GM21367 (cell line): ENCODE measurements around the gene CHD9.
A peak's percentile ranks its signal among the peaks of the same experiment; 100 is the strongest.
"Not testable (repeated sequence)": the region's sequence is repeated elsewhere in the genome, so short reads cannot be mapped to it uniquely, and the experiment has no call there.

Source experiments
- ATAC-seq: cut with Tn5 transposase; IDR thresholded peaks from one replicate; pipeline ENCODE4 v1.9.1; 2021; ENCODE audit not compliant: unreplicated experiment

The CHD9 gene

DNA sequence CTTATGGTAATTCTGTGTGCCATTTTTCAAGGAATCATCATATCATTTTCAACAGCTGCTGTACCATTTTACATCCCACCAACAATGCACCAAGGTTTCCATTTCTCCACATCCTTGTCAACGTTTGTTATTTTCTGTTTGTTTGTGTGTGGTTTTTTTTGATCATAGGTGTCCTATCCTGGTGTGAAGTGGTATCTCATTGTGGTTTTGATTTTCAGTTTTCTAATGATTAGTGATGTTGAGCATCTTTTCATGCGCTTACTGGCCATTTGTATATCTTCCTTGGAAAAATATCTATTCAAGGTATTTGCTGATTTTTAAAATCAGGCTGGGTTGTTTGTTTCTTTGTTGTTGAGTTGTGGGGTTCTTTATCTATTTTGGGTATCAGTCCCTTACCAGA lies 15.0 kb downstream of the CHD9 start:
- no peak for ATAC-seq

DNA sequence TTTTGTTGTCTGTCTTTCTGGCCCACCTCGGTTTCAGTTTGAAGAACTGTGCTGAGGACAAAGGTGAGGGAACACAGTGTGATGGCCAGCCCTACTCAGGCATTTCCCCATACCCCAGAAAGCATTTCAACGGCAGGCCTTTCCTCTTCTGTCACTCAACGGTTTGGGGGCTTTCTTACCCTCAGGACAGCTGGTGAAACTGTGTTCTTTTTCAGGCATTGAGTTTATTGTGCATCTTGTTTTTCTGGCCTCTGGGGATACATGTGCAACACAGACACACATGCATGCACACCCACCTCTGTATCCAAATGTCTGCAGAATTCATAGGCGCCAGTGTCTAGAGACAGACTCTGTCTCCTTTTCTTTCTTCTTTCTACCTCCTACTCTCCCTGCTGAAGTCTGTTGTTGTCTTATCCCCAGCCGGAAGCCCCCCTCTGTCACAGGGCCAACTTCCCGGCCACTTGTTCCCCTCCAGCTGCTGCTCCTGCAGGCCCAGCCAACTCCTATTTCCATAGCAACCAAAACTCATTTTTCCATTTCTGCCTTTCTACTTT lies 17.0 kb downstream of the CHD9 start:
- ATAC-seq, result peak; percentile 48

DNA sequence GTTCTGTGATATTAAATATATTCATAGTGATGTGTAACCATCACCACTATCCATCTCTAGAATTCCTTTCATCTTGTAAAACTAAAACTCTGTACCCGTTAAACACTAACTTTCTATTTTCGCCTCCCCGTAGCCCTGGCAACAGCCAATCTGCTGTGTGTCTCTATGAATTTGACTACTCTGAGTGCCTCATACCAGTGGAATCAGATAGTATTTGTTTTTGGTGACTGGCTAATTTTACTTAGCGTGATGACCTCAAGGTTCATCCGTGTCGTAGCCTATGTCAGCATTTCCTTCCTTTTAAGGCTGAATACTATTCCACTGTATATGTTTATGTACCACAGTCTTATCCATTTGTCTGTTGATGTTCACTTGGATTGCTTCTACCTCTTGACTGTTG lies 18.2 kb downstream of the CHD9 start:
- no peak for ATAC-seq

DNA sequence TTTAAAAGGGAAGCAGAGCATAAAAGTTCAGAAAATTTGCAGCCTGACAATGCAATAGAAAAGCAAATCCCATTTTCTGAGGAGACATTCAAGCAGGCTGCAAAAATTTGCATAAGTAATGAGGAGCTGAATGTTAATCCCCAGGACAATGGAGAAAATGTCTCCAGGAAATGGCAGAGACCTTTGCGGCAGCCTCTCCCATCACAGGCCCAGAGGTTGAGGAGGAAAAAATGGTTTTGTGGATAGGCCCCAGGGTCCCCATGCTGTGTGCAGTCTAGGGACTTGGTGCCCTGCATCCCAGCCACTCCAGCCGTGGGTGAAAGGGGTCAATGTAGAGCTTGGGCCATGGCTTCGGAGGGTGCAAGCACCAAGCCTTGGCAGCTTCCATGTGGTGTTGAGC lies 19.5 kb downstream of the CHD9 start:
- ATAC-seq, result not testable (repeated sequence)

DNA sequence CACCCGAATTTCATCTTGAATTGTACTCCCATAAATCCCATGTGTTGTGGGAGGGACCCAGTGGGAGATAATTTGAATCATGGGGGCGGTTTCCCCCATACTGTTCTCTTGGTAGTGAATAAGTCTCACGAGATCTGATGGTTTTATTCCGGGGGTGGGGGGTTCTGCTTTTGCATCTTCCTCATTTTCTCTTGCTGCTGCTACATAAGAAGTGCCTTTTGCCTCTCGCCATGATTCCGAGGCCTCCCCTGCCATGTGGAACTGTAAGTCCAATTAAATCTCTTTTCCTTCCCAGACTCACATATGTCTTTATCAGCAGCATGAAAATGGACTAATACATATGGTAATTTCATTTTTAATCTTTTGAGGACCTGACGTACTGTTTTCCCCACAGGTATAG lies 20.7 kb downstream of the CHD9 start:
- ATAC-seq, result not testable (repeated sequence)

DNA sequence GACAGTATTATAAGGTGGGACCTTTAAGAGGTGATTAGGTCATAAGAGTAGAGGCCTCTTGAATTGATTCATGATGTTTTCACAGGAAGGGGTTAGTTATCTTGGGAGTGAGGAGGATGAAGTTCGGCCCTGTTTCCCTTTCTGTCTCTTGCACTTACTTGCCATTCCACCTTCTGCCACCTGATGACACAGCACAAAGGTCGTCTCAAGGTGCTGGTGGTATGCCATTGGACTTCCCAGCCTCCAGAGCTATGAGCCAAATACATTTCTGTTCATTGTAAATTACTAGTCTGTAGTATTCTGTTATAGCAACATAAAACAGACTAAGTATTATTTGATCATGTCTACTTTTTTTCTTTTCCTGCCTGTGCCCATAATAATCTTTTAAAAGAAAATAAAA lies 23.5 kb downstream of the CHD9 start:
- no peak for ATAC-seq

DNA sequence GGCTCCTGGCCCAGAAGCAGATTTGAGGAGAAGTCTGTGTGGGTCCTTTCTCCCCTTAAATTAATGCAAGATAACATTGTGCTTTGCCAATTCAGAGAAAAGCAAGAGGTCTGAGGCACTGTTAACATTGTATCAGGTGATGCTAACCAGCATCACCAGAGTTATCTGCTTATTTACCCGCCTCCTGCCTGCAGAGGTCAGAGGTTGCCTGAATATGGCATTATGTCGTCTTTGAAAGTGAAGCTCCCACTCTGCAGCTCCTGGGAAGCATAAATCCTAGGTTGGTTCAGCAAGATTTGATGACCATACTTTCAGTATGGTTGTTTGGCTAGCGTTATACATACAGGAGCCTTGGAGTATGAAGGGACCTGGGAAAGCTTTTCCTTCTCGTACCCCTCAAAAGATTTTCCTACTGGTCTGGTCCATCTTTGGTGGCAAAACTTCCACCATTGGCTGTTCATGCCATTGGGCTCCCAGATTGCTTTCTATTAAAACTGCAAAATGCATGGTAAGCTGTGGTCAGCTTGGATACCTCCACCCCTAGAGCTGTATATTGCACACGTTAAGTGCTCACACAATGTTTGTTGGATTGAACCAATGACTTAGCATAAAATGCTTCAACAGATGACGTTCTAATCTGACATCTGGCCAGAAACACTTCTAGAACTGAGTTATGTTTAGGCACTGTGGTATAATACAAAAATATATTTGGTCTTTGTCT lies 24.1 kb downstream of the CHD9 start:
- no peak for ATAC-seq

DNA sequence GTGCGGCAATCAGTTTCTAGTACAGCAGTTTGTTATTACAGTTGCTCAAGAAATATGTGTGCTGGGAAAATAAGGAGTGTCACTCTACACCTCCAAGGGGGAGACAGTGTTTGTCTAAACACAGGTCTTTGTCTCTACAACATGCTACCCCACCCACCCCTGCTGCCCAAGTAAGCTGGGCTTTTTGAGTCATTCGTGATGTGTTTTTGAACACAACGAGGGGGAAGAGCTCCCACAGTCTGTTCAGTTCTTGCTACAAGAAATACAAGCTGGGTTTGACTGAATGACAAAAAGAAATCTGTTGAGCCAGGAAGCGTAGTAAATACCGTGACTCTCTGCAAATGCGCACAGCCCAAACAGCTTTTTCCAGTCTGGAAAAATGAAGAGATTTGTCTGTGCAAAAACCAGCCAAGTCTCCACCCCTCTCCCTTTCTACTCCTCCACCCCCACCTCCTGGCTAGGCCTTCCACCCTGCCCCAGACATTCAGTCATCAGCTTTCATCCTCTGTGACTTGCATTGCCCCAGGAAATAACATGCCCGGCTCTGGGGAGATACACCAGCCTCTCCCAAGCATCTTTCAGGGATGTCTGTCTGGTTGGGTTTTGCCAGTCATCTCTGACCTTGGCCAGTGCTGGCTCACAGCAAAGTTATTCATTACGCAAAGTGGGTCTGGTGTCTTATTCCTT lies 25.7 kb downstream of the CHD9 start:
- no peak for ATAC-seq

DNA sequence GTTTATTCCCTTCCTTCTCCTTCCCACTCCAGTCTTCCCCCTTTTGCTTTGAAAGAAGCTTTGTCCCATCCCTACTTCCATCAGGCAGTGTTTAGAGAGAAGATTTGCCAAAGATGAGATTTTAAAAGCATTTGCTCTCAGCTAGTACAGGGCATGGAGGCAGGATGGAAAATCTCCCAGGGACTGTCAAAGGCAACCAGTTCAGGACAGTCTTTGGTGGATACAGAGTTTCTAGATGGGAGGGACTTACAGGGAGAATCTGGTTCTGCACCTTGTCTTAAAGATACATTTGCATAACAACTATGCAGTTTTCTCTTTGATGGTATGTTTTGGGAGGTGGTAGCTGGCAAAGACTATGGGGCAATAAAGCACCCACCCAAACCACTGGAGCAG lies 26.2 kb downstream of the CHD9 start:
- no peak for ATAC-seq

DNA sequence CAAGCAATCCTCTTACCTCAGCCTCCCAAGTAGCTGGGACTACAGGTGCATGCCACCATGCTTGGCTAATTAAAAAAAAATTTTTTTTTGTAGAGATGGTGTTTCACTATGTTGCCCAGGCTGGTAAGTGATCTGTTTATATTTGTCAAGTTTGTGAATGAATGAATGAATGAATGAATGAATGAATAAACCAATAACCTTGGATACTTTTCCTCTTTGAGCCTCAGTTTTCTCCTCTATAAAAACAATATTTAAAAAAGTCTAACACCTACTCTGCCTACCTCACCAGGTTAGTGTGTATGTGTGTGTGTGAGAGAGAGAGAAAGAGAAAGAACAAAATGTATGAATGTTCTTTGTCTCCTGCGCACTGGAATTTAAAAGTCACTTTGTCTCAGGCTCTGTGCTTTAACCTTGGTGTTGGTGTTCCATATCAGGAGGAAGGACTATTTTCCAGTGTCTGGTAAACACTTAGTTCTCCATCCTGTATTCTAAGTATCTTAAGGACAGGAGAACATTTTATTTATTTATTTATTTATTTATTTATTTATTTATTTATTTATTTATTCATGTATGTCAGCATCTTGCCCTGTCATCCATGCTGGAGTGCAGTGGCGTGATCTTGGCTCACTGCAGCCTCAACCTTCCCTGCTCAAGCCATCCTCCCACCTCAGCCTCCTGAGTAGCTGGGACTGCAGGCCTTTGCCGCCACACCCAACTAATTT lies 27.1 kb downstream of the CHD9 start:
- no peak for ATAC-seq

DNA sequence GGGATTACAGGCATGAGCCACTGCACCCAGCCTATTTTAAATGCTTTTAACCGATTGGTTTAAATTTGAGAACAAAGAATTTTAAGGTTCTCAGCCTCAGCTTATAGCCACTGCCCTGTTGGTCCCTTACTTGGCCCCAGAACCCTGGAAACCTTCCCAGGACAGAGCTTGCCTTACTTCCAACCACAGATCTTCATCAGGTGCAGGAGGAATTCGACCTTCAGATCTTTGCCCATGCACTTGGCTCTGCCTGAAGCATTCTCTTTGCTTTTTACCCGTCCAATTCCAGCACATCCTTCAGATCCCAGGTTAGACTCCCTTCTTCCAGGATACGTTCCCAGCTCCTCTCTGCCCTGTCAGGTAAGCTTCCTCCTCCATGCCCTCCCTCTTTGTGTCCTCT lies 27.7 kb downstream of the CHD9 start:
- no peak for ATAC-seq

DNA sequence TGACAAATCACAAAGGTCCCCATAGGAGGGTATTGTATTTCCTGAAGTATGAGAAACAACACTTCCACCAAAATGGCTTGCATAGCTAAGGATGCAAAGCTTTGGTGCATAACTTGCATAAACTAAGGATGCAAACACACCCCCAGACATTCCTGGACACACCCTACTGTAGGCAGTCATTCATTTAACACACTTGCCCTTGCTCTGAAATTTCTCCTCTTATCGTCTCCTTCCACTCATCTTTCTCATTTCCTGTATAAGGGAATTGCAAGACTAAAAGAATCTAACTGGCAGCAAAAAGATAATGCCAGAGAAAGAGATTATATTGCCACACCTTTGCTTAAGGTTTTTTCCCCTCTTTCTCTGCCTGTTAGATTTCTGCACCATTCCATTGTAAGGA lies 28.3 kb downstream of the CHD9 start:
- ATAC-seq, result no peak

DNA sequence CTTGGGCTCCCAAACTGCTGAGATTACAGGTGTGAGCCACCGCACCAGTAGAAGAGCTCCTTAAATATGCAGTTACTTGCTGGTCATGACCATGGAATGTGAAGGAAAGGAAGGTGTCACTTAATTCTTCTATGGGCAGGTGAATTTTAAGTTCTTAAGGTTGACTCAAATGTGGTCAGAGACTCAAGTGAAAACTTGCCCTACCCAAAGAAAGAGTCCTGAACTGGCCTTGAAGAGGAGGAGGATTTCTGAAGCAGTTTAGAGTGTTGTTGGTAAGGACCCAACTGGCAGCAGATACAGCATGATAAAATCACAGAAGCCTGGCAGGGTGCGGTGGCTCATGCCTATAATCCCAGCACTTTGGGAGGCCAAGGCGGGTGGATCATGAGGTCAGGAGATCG lies 29.4 kb downstream of the CHD9 start:
- no peak for ATAC-seq

DNA sequence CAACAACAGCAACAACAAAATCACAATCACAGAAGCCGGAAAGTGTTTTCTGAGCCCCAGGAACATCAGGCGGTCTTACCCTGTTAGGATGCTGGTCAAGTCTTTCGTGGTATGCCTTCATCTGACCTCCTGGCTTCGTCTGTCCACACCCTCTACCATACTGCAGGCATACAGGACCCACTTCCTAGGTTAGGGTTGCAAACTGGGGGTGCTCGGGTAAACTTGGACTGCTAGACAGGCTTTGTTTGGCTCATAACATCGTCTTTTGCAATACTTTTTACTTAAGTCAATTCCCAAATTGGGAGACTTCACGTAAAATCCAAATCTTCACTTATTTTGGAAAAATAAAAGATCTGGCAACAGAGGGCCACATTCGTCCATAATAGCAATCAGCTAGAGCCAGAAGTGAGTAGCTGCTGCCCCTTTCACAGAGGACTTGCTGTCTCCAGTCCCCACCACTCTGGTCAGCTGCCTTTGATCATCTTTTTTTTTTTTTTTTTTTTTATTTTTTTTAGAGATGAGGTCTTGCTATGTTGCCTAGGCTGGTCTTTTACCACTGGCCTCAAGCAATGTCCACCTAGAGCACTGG lies 30.0 kb downstream of the CHD9 start:
- no peak for ATAC-seq

DNA sequence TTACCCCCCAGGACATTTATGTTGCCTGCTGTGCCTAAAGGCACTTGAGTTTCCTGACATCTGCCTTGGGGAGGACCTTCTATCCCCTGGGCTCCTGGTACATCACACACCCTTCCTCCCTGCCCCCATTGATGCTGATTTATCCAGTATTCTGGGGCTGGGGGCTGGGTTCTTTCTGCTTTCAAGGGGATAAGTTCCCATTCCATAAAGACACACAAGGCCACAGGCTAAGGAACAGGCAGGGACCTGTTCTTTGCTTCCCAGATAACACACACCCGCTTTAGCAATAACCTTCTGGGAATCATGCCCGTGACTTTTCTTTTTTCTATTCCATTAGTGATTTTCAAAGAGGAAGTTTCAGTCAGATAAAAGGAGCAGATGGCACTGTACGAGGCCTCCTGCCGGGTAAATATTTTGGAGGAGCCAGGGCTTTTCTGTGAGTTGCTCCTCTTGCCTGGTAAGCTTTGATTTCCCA lies 30.6 kb downstream of the CHD9 start:
- no peak for ATAC-seq

DNA sequence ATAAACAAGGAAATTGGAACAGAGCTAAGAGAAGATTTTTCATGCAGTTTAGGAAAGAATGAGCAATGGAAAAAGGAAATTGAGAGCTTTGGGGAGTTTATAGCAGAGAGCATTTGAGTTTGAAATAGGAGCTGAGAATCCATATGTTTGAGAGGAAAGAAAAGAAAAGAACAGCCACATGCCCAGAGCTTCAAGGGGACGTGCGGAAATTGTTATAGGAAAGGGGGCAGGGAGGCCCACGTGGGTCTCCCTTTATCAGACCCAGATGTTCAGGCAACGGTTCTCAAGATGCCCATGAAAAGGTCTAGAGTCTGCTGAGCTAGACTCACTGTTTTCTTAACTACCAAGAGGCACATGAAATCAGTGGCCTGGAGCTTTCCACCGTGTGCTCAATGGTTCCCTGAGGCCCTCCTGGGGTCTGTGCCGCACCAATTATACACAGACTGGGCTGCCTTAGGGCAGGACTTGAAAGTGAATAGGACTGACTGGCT lies 31.2 kb downstream of the CHD9 start:
- no peak for ATAC-seq

DNA sequence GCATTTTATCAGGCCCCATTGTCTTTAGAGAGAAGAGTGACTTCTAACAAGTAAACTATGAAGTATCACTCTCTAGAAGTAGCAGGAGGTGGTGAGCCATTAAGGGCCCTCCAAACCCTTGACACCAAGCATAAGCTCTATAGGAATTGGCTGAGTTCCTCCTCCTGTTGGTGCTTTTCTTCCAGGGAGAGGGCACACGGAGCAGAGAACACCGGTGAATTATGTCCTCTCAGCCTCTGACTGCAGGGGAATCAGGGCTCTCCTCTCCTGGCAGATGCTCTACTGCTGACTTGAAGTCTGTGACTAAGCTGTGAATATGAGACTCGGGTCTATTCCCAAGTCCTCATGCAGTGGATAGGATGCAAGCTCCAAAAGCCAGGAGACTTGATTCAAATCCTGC lies 32.3 kb downstream of the CHD9 start:
- ATAC-seq, result no peak

DNA sequence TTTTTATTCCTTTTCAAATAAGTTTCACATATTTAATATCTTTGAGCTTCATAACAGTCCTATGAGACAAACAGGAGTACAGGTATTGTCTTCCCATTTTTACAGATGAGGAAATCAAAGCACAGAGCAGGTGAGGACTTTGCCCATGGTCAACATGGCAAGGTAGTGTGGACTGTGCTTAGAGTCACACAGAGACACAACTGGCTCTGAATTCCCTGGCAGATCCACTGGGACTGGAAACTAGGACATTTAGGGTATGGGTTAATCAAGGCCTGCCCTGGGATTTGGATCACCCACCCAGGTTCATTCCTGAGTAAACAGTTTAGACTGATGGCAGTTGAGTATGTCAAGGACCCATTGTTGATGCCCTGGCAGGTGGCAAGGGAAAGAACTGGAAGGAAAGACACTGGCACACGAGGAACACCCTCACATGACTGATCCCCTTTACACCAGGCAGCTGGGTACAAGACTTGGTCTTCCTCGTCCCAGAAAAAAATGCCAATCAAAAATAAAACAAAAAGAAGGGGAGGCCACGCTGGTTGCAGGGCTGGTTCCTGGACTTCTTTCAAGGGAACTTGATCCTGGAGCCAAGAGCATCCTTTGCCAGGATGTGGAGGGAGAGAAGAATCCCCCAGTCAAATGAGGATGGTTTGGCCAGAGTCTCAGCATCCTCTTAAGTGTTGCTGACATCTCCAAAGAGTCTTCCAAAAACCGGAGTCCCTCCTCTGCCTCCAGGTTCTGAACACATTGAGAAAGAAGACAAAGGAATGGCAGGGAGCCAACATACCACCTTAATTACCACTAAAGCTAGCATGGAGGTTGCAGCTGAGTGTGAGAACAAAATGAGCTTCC lies 34.9 kb downstream of the CHD9 start:
- no peak for ATAC-seq

DNA sequence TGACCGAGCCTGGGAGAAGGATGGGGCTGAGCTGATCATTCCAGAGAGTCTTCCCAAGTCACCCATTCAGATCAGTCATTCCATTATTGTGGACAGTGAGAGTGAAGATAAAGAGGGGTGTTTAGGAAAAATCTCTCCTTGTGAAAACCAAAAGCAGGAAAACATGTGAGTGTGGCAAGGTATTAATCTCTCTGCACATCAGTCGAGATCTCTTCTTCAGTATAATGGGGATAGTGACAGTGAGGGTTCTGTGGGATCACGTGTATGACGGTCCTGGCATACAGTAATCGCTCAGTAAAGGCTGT lies 35.4 kb downstream of the CHD9 start:
- ATAC-seq, result no peak

DNA sequence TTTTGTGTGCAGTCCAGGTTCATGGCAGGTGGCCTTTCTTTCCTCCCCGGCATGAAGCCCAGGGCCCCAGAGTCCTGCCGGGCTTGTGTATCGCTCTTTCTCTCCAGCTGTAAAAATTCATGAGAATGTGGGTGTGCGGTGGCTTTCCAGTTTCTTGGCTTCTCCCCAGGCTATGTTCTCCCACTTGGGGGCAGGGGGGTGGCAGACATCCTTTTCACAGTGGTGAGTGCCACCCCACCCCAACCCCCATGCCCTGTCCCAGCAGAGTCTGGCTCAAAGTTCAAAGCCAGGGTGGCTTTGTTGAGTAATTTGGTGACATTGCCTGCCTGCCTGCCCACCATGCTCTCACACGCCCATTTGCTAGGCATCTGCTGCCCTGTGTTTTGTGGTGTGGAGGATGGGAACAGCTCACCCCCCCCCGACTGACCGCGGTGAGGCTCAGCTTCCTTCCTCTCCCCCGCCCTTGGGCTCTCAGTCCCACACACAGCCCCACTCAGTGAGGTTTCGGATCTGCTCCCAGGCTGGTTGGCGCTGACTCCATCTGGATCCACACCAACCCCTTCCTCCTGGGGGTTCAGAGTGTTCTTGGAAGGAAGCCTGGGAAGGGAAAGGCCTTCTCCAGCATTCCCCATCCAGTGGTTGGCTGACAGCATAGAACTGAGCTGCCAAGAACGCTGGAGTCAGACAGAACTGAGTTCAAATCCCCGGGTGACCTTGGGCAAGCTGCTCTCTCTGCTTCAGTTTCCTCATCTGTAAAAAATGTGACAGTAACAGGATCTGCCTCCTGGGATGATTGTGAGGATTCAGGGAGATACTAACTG lies 36.0 kb downstream of the CHD9 start:
- peak; percentile 37 for ATAC-seq
